Astrocyte (in vitro differentiated cells and primary cell): ENCODE measurements around the gene LHPP.

Experiments used
- CTCF ChIP-seq: IDR thresholded peaks from 2 replicates; pipeline ENCODE4 v1.5.1; 2011; ENCODE audit warnings: low read depth, mild to moderate bottlenecking, inconsistent platforms, low read length, moderate library complexity; ENCODE audit not compliant: insufficient read depth
- EZH2 ChIP-seq: IDR thresholded peaks from 2 replicates; pipeline ENCODE4 v1.6.1; 2012; ENCODE audit warnings: mild to moderate bottlenecking, low read length, inconsistent platforms; ENCODE audit not compliant: insufficient read depth

GRCh38 chr10:124557167-124557566 is 95.5 kb downstream of the LHPP start:
- TF ChIP-seq CTCF (no peak), EZH2 (no peak)
